Neural crest cell (in vitro differentiated cells): Measurements from ENCODE around the gene RARG. TPM values are rescaled to one million over a fixed set of nuclear protein-coding genes. Genes with fewer than 3 reads are reported as not detected.

ENCODE experiments used
- DNase-seq: peaks from one replicate; pipeline ENCODE4 v3.0.0; 2021; ENCODE audit warnings: low read depth, mixed read lengths, low spot score
- H3K27ac Mint-ChIP-seq: one replicate; pipeline ENCODE4 v1.8.0; 2021; ENCODE audit warnings: mild to moderate bottlenecking, mixed read lengths; ENCODE audit not compliant: unreplicated experiment
- H3K27me3 Mint-ChIP-seq: 2 replicates; pipeline ENCODE4 v1.8.0; 2021; ENCODE audit warnings: low read depth, mild to moderate bottlenecking, mixed read lengths
- H3K36me3 Mint-ChIP-seq: 2 replicates; pipeline ENCODE4 v1.8.0; 2021; ENCODE audit warnings: low read depth, mild to moderate bottlenecking, mixed read lengths
- H3K4me1 Mint-ChIP-seq: 2 replicates; pipeline ENCODE4 v1.8.0; 2021; ENCODE audit warnings: mixed read lengths
- H3K4me3 Mint-ChIP-seq: one replicate; pipeline ENCODE4 v1.8.0; 2021; ENCODE audit warnings: mild to moderate bottlenecking, mixed read lengths
- H3K9me3 Mint-ChIP-seq: 2 replicates; pipeline ENCODE4 v1.8.0; 2021; ENCODE audit warnings: mixed read lengths
- CTCF ChIP-seq: fragments of 200-600 bp; sonication (generic); conservative IDR thresholded peaks from 2 replicates; pipeline ENCODE4 v1.5.0; 2021; ENCODE audit warnings: antibody characterized with exemption, mild to moderate bottlenecking
- total RNA-seq: library from RNA; stranded (reverse); gene quantifications from 2 replicates; pipeline ENCODE4 v1.2.1, GENCODE V29; 2021

The RARG gene
- total RNA-seq, 1 donor from 2014 or later, result 5.4 TPM

- Mint-ChIP-seq H3K4me1 (peaks cover 6% of the 10 kb centered on the region), H3K9me3 (no peaks in the 10 kb centered on the region), H3K27ac (no peak overlapping the region), H3K27me3 (no peaks in the 10 kb centered on the region), H3K36me3 (no peaks in the 10 kb centered on the region), H3K4me3 (no peak overlapping the region)
- no peak for TF ChIP-seq CTCF
- no peak for DNase-seq
Measured at GRCh38 chr12:53160673-53161072, 71.3 kb downstream of the RARG start.

Other genes with a start within 250 kb of the RARG start
- 514 and 527 TPM in 2 replicates for gene EIF4B, start 225.8 kb downstream of the RARG start, total RNA-seq
- 14.2 and 22.8 TPM in 2 replicates for gene TNS2, start 182.1 kb downstream of the RARG start, total RNA-seq
- gene SPRYD3, start 152.8 kb downstream of the RARG start, total RNA-seq, result 8.8 and 11.2 TPM in 2 replicates
- gene IGFBP6, start 134.5 kb downstream of the RARG start, total RNA-seq, result 0.72 and 0.73 TPM in 2 replicates
- not detected in 2 replicates for gene SOAT2, start 128.7 kb downstream of the RARG start, total RNA-seq
- 52.7 and 59.6 TPM in 2 replicates for gene ZNF740, start 51.5 kb downstream of the RARG start, total RNA-seq
- 22.1 and 26.5 TPM in 2 replicates for gene CSAD, start 51.3 kb downstream of the RARG start, total RNA-seq
- gene ITGB7, start 25.0 kb downstream of the RARG start, total RNA-seq, result not detected in 2 replicates
- 56.3 and 65.8 TPM in 2 replicates for gene ESPL1, start 36.1 kb upstream of the RARG start, total RNA-seq
- 324 and 326 TPM in 2 replicates for gene PFDN5, start 63.3 kb upstream of the RARG start, total RNA-seq
- 67.1 and 72.7 TPM in 2 replicates for gene MYG1, start 67.5 kb upstream of the RARG start, total RNA-seq
- gene AAAS, start 89.4 kb upstream of the RARG start, total RNA-seq, result 94.1 and 95.1 TPM in 2 replicates
- 0.07 TPM in 1 of 2 replicates, not detected in the other for gene SP7, start 104.1 kb upstream of the RARG start, total RNA-seq
- 88.1 and 96.0 TPM in 2 replicates for gene SP1, start 148.0 kb upstream of the RARG start, total RNA-seq
- not detected in 2 replicates for gene AMHR2, start 191.6 kb upstream of the RARG start, total RNA-seq
- 82.8 and 89.1 TPM in 2 replicates for gene PRR13, start 209.5 kb upstream of the RARG start, total RNA-seq
- gene PCBP2, start 219.9 kb upstream of the RARG start, total RNA-seq, result 1,351 and 1,375 TPM in 2 replicates